ENCODE results near the gene DMAC1.

Gene DMAC1

GRCh38 chr9:7782400-7783120, 17.0 kb downstream of the DMAC1 start:
- no peak for DNase-seq

DNA sequence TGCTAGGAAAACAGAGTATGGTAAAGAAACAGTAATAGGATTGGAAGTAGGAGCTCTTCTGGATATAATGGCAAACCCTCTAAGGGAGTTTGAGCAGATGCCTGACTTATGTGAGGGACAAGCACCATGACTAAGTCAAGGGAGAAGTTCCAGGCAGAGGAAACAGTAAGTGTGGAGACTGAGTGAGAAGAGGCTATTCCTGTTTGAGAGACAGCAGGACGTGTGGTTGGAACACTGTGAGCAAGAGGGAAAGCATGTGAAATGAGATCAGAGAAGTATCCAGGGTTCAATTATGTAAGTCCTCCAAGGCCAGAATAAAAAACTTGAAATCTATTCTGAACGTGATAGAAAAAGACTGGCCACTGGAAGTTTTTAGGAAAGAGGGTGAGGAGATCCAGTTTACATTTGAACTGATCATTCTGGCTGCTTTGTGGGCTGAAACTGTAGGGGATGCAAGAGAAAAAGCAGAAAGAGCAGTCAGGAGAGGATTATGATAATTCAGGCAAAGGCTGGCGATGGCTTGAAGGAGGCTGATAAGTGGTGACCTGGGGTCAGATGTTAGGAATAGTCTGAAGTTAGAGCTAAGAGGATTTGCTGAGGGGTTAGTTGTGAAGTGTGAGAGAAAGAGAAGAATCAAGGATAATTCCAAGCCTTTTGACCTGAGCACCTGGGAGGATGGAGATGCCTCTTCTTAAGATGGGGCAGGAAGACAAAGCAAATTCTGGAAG, 19.2 kb downstream of the DMAC1 start:
- no peak for DNase-seq

GRCh38 chr9:7778851-7779600, 20.6 kb downstream of the DMAC1 start:
- DNase-seq: no peak

DNA sequence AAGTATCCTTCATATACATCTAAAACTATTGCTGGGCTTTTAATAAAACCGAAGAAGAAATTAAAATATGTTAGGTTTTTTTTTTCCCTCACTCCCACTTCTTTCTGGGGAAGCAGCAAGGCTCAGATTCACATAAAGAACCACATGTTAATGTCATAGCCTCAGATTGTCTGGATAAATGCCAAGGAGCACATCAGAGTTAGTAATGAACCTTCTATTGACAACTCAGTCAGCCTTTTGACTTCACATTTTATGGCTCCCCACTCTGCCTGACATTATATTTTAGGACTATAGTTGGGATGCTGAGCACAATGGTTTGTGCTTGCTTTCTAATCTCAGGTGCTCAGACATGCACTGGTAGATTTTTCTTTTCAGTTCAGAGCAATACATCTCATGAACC, 21.8 kb downstream of the DMAC1 start:
- DNase-seq: no peak

DNA sequence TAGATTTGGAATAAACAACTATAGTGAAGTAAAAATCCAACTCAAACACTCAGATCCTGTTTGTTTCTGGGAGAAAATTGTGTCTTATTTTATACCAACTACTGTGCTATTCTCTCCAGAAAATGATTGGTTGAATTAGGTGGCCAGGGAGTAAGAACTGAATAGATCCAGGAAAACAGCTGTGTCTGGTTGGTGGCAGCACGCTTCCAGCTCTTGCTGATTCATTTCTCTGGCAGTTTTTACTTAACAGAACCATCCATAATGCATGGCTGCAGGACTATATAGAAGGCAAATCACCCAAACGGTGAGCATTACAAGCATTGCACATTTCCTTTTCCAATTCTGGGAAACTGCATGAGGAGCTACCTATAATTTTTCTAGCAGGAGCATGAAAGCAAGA, 29.5 kb downstream of the DMAC1 start:
- DNase-seq: no peak

DNA sequence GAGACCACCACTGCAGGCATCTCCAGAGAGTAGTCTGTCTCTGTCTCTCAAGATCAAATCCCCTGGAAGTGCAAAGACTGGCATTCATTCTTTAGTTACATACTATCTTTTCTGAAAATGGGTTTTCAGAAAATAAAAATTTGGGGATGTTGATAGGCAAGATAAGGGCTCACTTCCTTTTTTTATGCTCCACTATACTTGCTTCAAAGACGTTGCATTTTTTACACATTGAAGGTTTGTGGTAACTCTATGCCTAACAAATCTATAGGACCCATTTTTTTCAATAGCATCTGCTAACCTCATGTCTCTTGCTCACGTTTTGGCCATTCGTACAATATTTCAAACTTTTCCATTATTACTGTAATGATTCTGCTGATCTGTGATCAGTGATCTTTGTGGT, 37.0 kb downstream of the DMAC1 start:
- DNase-seq: no peak

DNA sequence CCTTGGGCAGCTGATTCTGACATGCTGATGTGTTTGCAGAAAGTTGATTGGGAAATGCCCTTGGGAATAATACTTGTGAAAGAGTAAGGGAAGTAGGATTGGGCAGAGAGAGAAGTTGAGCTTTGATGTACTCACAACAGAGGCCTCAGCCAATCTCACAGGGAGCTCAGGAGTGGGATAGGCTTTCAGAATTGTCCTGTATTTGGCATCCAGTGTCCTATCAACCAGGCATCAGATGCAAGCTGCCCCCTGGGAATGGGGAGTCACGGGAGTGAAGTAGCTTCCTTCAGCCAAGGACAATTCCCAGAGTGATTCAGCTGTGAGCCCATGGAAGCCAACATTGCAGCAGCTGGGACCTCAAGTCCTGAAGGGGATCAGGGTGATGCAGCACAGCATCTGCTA, 39.6 kb downstream of the DMAC1 start:
- no peak for DNase-seq

DNA sequence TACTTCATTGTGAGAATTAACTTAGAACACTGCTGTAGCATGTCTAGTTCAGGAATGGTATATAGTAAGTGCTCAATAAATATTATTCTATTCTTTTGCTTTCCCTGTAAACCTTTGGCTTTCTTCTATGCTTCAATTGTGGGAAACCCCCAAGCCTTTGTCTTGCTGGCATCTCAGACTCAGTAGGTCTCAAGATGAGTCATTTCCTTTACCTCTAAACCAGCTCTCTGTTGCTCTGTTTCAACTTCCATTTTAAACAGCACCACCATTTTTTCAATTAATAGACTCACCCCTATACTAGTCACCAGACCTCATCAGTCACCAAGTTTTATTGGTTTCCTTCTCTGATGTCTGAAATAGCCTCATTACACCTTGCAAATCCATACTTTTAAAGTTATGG, 43.5 kb downstream of the DMAC1 start:
- no peak for DNase-seq

GRCh38 chr9:7752481-7752880, 47.1 kb downstream of the DMAC1 start:
- DNase-seq: no peak
